DMS79 (cell line): ENCODE results near the gene GDI1.

Experiments used
- DNase-seq: peaks from one replicate; lab custom pipeline; 2025; lab: John Stamatoyannopoulos, UW

Gene GDI1

DNA sequence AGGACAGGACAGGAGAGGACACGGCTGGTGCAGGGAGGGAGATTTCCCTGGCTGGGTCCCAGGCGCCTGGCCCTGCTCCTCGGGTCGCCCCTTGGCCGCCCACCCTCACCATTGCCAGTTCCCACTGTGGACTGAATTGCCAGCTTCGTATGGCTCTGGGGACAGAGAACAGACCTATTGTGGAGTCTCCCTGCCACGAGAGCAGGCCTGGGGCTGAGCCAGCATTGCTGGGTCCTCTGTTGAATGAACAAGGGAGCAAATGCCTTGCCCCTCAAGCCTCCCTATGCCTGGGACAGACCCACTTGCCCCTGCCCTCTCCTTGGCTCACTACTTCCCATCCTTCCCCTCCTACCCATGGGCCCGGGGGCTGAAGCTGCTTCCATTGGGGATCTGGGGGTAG, 25.4 kb downstream of the GDI1 start:
- DNase-seq: no peak

- DNase-seq: no peak
Observed at GRCh38 chrX:154463611-154464220, 26.8 kb downstream of the GDI1 start.

GRCh38 chrX:154464806-154465365, 27.9 kb downstream of the GDI1 start:
- DNase-seq: no peak

GRCh38 chrX:154465601-154466000, 28.6 kb downstream of the GDI1 start:
- no peak for DNase-seq

DNA sequence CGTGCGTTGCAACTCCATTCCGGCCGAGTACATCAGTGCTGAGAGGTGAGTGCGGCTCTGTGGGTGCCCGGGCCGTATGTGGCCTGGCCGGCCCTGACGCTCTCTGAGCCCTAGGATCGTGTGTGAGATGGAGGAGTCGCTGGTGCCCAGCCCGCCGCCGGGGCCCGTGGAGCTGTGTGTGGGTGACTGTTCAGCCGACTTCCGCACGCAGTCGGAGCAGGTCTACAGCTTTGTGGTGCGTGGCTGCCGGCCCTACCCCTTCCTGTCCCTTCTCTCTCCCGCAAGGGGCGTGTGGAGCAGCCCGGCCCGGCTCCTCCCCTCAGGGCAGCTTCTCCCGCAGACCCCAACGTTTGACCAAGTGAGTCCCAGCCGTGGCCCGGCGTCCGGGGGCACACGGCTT, 29.1 kb downstream of the GDI1 start:
- DNase-seq: no peak

DNA sequence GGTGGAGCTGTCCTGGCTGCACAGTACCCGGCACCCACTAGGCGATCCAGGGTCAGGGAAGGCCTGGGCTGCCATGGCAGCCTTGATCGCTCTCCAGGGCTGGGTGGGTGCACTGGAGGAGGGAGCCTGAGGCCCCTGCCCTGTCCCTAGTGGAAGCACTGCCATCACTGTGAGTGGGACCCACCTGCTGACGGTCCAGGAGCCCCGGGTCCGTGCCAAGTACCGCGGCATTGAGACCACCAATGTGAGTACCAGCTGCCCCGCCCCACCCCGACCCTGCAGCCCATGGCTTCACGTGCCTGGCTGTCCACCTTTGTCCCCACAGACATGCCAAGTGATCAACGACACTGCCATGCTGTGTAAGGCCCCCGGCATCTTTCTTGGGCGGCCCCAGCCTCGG, 30.0 kb downstream of the GDI1 start:
- no peak for DNase-seq

DNA sequence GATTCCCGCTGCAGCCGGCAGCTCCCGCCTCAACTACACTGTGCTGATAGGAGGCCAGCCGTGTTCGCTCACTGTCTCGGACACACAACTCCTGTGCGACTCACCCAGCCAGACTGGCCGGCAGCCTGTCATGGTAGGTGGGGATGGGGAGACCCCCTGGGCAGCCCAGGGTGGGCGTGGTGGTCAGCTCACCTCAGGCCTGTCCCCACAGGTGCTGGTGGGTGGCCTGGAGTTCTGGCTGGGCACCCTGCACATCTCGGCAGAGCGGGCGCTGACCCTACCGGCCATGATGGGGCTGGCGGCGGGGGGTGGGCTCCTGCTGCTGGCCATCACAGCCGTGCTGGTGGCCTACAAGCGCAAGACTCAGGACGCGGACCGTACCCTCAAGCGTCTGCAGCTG, 30.6 kb downstream of the GDI1 start:
- no peak for DNase-seq

GRCh38 chrX:154468217-154468616, 31.3 kb downstream of the GDI1 start:
- DNase-seq: no peak

DNA sequence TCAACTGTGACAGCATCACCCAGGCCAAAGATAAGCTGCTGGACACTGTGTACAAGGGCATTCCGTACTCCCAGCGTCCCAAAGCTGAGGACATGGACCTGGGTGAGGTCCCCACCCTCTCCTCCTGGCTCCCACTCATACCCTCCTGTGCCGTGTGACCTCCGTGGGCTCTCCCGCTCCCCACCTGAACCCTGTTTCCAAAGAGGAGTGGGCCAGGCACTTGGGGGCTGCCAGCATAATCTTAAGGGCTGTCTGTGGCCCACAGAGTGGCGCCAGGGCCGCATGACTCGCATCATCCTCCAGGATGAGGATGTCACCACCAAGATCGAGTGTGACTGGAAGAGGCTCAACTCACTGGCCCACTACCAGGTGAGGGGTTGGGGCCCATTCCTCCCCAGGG, 32.2 kb downstream of the GDI1 start:
- no peak for DNase-seq

GRCh38 chrX:154469880-154470279, 32.9 kb downstream of the GDI1 start:
- no peak for DNase-seq

DNA sequence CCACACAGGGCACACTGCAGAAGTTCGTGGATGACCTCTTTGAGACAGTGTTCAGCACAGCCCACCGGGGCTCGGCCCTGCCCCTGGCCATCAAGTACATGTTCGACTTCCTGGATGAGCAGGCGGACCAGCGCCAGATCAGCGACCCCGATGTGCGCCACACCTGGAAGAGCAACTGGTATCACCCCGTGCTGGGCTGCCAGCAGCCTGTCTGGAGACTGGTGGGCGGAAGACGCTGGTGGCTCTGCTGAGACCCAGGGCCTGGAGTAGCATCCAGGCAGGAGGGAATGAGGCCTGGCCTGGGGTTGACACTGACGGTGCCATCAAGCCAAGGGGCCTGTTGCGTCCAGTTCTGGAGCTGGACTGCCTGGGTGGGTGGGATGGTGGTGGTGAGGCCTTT, 33.5 kb downstream of the GDI1 start:
- DNase-seq: no peak

- no peak for DNase-seq
Observed at GRCh38 chrX:154470914-154471568, 34.1 kb downstream of the GDI1 start.

GRCh38 chrX:154471839-154472684, 35.1 kb downstream of the GDI1 start:
- DNase-seq: no peak

DNA sequence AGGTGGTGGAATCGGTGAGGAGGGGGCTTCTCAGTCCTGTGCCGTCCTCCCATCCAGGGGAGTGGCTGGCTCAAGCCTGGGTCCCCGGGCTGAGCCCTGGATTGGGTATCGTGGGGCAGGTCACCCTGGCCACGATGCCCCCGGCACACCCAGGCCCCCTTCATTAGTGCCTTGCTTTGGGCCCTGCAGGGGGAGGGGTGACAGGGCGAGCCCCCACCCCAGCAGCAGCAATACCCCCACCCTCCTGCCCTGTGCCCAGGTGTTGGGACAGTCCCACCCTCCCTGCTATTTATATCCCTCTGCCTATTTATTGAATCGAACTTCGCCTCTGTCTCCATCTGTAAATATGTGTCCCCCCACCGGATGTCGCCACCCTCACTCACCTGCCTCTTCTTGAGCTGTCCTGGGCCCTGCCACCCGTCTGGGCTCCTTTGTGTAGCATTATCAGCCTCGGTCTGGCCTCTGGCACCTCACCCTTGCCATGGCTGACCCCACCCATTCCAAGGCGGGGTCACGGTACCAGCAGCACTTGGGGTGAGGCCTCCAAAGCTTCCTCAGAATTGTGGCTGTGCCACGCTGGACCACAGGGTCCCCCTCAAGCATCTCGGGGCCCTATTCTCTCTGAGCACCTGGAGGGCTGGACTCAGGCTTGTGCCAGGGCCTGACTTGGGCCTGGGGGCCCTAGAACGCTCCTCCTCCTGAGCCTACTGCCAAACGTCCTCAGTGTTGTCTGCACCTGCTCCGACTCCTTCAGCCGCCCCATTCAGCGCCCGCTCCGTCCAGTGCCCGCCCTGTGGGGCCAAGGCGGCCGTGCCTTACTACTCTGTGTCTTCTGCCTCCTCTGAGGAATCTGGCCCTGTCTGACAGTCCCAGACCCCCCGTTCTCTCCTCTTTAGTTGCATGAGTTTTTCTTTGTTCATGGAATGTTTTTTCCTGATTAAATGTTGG, 36.0 kb downstream of the GDI1 start:
- no peak for DNase-seq

DNA sequence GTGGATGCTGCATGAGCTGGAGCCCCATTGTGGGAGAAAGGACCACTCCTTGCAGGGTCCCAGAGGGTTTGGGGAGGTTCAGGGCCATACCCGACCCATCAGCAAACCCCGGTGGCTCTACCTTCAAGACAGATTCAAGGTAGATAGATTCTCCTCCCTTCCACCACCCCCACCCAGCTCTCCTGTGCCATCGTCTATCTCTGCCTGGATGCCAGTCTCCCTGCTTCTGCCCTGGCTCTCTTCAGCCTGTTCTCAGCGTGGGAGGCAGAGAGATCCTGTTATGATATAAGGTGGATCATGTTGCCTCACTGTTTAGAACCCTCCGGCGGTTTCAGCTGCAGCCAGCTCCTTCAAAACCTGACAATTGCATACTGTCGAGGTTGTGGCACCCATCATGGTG, 36.7 kb downstream of the GDI1 start:
- DNase-seq: no peak

DNA sequence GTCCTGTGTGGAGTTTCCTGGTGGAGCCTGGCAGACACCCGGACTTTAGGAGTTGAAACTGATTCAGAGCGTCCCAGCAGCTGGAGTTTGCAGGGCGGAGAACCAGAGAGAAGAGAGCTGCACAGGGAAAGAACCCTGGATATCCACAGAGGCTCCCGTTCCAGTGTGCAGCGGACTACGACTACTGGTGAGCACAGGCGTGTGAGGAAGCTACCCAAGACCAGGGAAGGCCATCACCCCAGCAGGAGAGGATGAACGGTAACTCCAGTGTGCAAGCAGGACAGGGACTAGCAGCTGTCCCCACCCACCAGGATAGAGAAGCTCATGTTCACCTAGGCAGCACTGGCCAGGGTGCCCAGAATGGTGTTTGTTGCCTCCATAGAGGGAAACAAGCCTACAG, 39.9 kb downstream of the GDI1 start:
- no peak for DNase-seq

DNA sequence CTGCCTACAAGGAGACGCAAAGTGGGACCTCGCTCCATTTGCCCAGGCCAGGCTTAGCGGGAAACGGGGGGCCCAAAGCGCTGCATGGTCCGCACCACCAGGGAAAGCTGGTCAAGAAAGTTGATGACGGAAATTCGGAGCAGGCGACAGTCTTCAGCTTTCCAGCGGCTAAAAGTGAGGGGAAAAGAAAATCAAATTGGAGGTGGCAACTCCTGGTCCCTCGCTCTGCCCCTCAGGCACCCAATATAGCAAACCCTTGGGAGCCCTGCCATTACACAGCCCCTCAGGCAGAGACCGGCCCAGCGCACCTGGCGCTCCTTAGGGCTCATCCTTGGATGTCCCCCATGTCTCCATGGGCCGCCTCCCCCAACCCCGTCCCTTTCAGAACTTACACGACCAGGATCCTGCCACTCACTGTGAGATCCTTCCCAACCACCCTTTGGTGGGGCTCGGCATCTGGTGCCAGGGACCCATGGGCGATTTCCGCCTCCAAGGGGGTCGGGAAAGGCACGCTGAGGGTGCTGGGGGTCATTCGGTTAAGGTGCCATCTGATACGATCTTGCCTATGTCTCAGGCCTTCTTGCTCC, 41.0 kb downstream of the GDI1 start:
- no peak for DNase-seq

DNA sequence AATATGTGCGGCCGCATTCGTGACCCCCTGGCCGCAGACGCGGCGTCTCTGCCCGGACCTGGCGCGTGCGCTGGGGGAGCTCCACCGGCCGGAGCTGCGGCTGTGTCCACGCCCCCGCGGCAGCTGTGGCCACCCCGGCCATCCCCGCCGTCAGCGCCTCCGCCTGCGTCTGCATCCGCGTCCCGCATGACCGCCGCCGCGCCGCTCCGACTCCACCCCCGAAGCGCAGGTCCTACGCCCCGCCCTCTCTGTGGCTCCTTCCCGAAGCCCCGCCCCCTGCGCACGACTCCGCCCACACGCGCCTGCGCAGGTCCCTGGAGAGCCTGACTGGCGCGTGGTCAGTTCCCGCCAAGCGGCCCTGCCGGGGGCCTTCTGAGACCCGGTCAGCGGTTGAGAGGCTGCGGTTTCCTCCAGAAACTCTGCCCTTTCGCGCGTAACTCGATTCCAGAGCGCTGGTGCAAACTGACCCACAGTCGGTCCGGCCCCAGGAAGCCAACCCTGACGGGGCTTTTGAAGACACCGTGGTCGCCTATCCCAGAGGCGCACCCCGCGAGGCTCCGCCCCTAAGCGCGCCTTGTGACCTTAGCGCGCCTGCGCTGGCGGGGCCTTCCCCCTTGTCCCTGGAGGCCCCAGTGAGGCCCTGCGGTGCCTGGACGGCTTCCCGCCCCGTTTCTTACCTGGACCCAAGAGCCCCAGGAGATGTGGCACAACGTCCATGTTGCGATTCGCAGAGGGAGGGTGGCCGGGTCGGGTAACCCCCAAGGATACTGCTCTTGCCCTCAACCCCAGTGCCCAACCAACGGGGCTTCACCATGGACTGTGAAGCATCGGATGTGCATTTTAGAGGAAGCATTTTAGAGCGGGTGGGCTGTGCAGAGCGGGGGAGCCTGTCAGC, 42.0 kb downstream of the GDI1 start, which contains the start of gene LAGE3:
Gene LAGE3 (minus strand): TSS at position 554 of the 895 bp plus-strand sequence. CDS start 366 bp downstream, at position 188.
- no peak for DNase-seq

DNA sequence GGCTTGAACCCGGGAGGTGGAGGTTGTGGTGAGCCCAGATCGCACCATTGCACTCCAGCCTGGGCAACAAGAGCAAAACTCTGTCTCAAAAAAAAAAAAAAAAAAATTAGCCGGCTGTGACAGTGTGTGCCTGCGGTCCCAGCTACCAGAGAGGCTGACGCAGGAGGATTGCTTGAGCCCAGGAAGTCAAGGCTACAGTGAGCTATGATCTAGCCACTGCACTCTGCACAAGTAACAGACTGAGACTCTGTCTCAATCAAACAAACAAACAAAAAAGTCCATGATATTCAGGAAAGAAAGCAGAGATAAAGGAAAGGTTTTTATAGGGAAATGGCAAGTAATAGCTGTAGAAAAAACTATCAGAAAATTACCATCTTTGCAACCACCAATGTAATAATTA, 44.2 kb downstream of the GDI1 start:
- no peak for DNase-seq

GRCh38 chrX:154481911-154482601, 45.1 kb downstream of the GDI1 start:
- DNase-seq: no peak
